SK-N-SH (cell line): ENCODE data around the gene DNAJB1. TPM values are rescaled to one million over a fixed set of nuclear protein-coding genes. Genes with fewer than 3 reads are reported as not detected.
A peak's percentile ranks its signal among the peaks of the same experiment; 100 is the strongest.

Source experiments
- CTCF ChIA-PET: fragments of 300-600, 350-600 bp; formaldehyde crosslinking; extraction: SDS; loops from one replicate; lab custom pipeline; 2021; lab: Yijun Ruan, JAX
- POLR2A ChIA-PET: fragments of 350-600 bp; sonication (Branson Sonifier 250); formaldehyde crosslinking; extraction: SDS; loops from one replicate; lab custom pipeline; 2020; ENCODE audit warnings: antibody characterized with exemption, inconsistent platforms; lab: Yijun Ruan, JAX
- DNase-seq: peaks from one replicate; pipeline ENCODE4 v3.0.0; 2012
- H2AFZ ChIP-seq: fragments of 200-600 bp; sonication (generic); 2 replicates; pipeline ENCODE4 v1.8.1; 2016; ENCODE audit warnings: antibody characterized with exemption, mild to moderate bottlenecking, low read depth
- H3F3A ChIP-seq: fragments of 200-600 bp; sonication (generic); replicated peaks from 2 replicates; pipeline ENCODE3; 2016; ENCODE audit warnings: antibody characterized with exemption, mild to moderate bottlenecking; ENCODE audit not compliant: insufficient read depth
- H3K27ac ChIP-seq, 2 experiments: fragments of 200-500 bp in 1 of 2; fragments of 200-600 bp in 1 of 2; sonication (Bioruptor generic) in 1 of 2; sonication (generic), shearing (Covaris generic) in 1 of 2; 2 replicates each; pipeline versions ENCODE4 v1.5.1 to v1.6.1; 2014 to 2016; ENCODE audit warnings: low read depth in 2 of 2, inconsistent platforms in 1 of 2, low read length in 1 of 2, mild to moderate bottlenecking in 1 of 2, mixed read lengths in 1 of 2
- H3K27me3 ChIP-seq: fragments of 200-600 bp; sonication (generic), shearing (Covaris generic); 2 replicates; pipeline ENCODE4 v1.6.1; 2016; ENCODE audit warnings: mixed run types; ENCODE audit not compliant: insufficient read depth
- H3K36me3 ChIP-seq, 2 experiments: fragments of 200-500 bp in 1 of 2; fragments of 200-600 bp in 1 of 2; sonication (Bioruptor generic) in 1 of 2; sonication (generic) in 1 of 2; replicated peaks in 1 of 2; 2 replicates each; pipeline versions ENCODE3 to v1.5.1; 2014 to 2016; ENCODE audit warnings: low read length in 1 of 2, mild to moderate bottlenecking in 1 of 2; ENCODE audit not compliant: insufficient read depth in 2 of 2, control insufficient read depth in 1 of 2
- H3K4me1 ChIP-seq, 2 experiments: fragments of 200-500 bp in 1 of 2; fragments of 200-600 bp in 1 of 2; sonication (Bioruptor generic) in 1 of 2; sonication (generic), shearing (Covaris generic) in 1 of 2; 2 replicates each; pipeline versions ENCODE4 v1.5.1 to v1.6.1; 2014 to 2016; ENCODE audit warnings: low read depth in 1 of 2, low read length in 1 of 2, mixed run types in 1 of 2; ENCODE audit not compliant: insufficient read depth in 2 of 2, control insufficient read depth in 1 of 2
- H3K4me2 ChIP-seq: fragments of 200-600 bp; sonication (generic), shearing (Covaris generic); 2 replicates; pipeline ENCODE4 v1.6.1; 2017; ENCODE audit warnings: mixed run types
- H3K4me3 ChIP-seq, 2 experiments: fragments of 200-500 bp in 1 of 2; fragments of 200-600 bp in 1 of 2; sonication (Bioruptor generic) in 1 of 2; sonication (generic), shearing (Covaris generic) in 1 of 2; 2 replicates each; pipeline versions ENCODE4 v1.5.1 to v1.8.1; 2014 to 2016; ENCODE audit warnings: low read depth in 2 of 2, inconsistent platforms in 1 of 2, low read length in 1 of 2, mild to moderate bottlenecking in 1 of 2, mixed read lengths in 1 of 2, moderate library complexity in 1 of 2
- H3K79me2 ChIP-seq: fragments of 200-600 bp; sonication (generic); 2 replicates; pipeline ENCODE4 v1.8.1; 2017; ENCODE audit warnings: mild to moderate bottlenecking; ENCODE audit not compliant: insufficient read depth
- H3K9ac ChIP-seq: fragments of 200-600 bp; sonication (generic); 2 replicates; pipeline ENCODE4 v1.6.1; 2017; ENCODE audit warnings: mixed run types
- H3K9me2 ChIP-seq: fragments of 200-600 bp; sonication (generic); 2 replicates; pipeline ENCODE4 v1.6.1; 2017; ENCODE audit warnings: mixed run types
- H3K9me3 ChIP-seq: fragments of 200-600 bp; sonication (generic); 2 replicates; pipeline ENCODE4 v1.6.1; 2017; ENCODE audit warnings: mixed run types, mild to moderate bottlenecking, moderate library complexity
- H4K20me1 ChIP-seq: fragments of 200-600 bp; sonication (generic); 2 replicates; pipeline ENCODE4 v1.6.1; 2017; ENCODE audit warnings: mild to moderate bottlenecking, mixed run types; ENCODE audit not compliant: insufficient read depth
- CHD2 ChIP-seq: fragments of 150-350 bp; IDR thresholded peaks from 2 replicates; pipeline ENCODE4 v1.6.1; 2018; ENCODE audit warnings: low read length; ENCODE audit not compliant: partially characterized antibody
- FOXJ3 ChIP-seq: sonication (generic); formaldehyde crosslinking; IDR thresholded peaks from 2 replicates; pipeline ENCODE4 v1.5.1; 2020; ENCODE audit warnings: mild to moderate bottlenecking, missing genetic modification reagents
- GABPA ChIP-seq: IDR thresholded peaks from 2 replicates; pipeline ENCODE4 v1.4.0; 2012; ENCODE audit warnings: low read depth, mild to moderate bottlenecking
- GATA2 ChIP-seq: sonication (generic); formaldehyde crosslinking; IDR thresholded peaks from 2 replicates; pipeline ENCODE4 v1.5.0; 2020; ENCODE audit warnings: mild to moderate bottlenecking, missing genetic modification reagents
- JUND ChIP-seq: IDR thresholded peaks from 2 replicates; pipeline ENCODE4 v1.4.0; 2012
- MEF2A ChIP-seq: IDR thresholded peaks from 2 replicates; pipeline ENCODE4 v1.4.0; 2012; ENCODE audit warnings: low read depth, borderline replicate concordance
- NFIC ChIP-seq: IDR thresholded peaks from 2 replicates; pipeline ENCODE4 v1.4.0; 2012; ENCODE audit warnings: borderline replicate concordance
- NRF1 ChIP-seq: IDR thresholded peaks from 2 replicates; pipeline ENCODE4 v1.6.1; 2012; ENCODE audit warnings: low read depth, mild to moderate bottlenecking, low read length
- RCOR1 ChIP-seq: fragments of 150-350 bp; IDR thresholded peaks from 2 replicates; pipeline ENCODE4 v1.6.1; 2017; ENCODE audit warnings: antibody characterized with exemption, low read length
- RFX5 ChIP-seq: IDR thresholded peaks from 2 replicates; pipeline ENCODE4 v1.6.1; 2012; ENCODE audit warnings: mild to moderate bottlenecking, improper control_type of control experiment, low read length
- RXRA ChIP-seq: IDR thresholded peaks from 2 replicates; pipeline ENCODE4 v1.4.0; 2012; ENCODE audit warnings: low read depth, mild to moderate bottlenecking, borderline replicate concordance
- SIN3A ChIP-seq: IDR thresholded peaks from 2 replicates; pipeline ENCODE4 v1.6.1; 2012; ENCODE audit warnings: low read depth, mild to moderate bottlenecking, low read length, moderate library complexity, borderline replicate concordance
- TCF12 ChIP-seq: IDR thresholded peaks from 2 replicates; pipeline ENCODE4 v1.4.0; 2012
- TEAD4 ChIP-seq: IDR thresholded peaks from 2 replicates; pipeline ENCODE4 v1.4.0; 2012; ENCODE audit warnings: mild to moderate bottlenecking, borderline replicate concordance; ENCODE audit not compliant: insufficient read depth
- YY1 ChIP-seq: IDR thresholded peaks from 2 replicates; pipeline ENCODE4 v1.4.0; 2012; ENCODE audit warnings: low read depth, mild to moderate bottlenecking
- WGBS: methylation state at CpG from one replicate; pipeline ENCODE4 v1.1.6; 2017; ENCODE audit warnings: low lambda C conversion rate; 5-methylcytosine and 5-hydroxymethylcytosine counted together
- polyA plus RNA-seq, 3 experiments: library from polyadenylated mRNA; depleted of rRNA; stranded (reverse); fragments of >200 nt; gene quantifications; 2 replicates each; pipeline ENCODE4 v1.2.3, GENCODE V29; 2012
- TF ChIP-seq, protein P1 (sequence below): IDR thresholded peaks from 2 replicates; pipeline ENCODE4 v1.6.1; 2012; ENCODE audit warnings: mild to moderate bottlenecking, low read depth, low read length, moderate library complexity
- TF ChIP-seq, protein P2 (sequence below): IDR thresholded peaks from 2 replicates; pipeline ENCODE4; 2012
- TF ChIP-seq, protein P3 (sequence below): IDR thresholded peaks from 2 replicates; pipeline ENCODE4 v1.4.0; 2012; ENCODE audit warnings: low read depth, borderline replicate concordance
- TF ChIP-seq, protein P4 (sequence below): fragments of 150-350 bp; IDR thresholded peaks from 2 replicates; pipeline ENCODE4 v1.6.1; 2017; ENCODE audit warnings: antibody characterized with exemption, low read length, low read depth, borderline replicate concordance

The DNAJB1 gene
- polyA plus RNA-seq, 1 of the 3 experiments (the other 2 are of a cell fraction), result 103 TPM

DNA sequence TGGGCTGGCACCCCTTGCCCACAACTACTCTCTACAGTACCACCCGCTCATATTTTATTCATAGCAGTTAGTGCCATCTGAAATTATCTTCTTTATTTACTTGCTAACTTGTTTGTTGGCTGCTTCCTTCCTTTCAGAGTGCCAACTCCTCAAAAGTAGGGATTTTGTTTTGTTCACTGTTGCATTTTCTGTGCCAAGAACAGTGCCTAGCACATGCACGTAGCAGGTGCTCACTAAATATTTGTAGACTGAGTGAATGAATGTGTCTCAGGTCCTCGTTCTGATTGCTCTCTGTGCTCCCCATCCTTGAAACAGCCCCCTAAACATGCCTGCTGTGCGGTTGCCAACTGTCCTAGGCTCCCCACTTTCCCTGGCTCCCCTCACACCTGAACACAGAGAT is 23.8 kb downstream of the DNAJB1 start:
- no peaks in the 10 kb centered on the region for H3K9me3 ChIP-seq
- peaks cover 20% of the 10 kb centered on the region for H4K20me1 ChIP-seq
- H3K27ac ChIP-seq, result no peak overlapping the region
- peaks cover 4 to 25% of the 10 kb centered on the region in 2 experiments; a peak in 2 of 4 replicates for H3K4me1 ChIP-seq
- peak overlapping the region; percentile 65 to 93 for H3K4me3 ChIP-seq
- 97% methylated on average over 4 of the region's 4 CpGs for WGBS
- no peaks in the 10 kb centered on the region for H3F3A ChIP-seq
- no peak for TF ChIP-seq TEAD4
- TF ChIP-seq JUND, result no peak
- TF ChIP-seq TCF12, result no peak
- no peak for TF ChIP-seq RXRA
- TF ChIP-seq RFX5, result no peak
- TF ChIP-seq, protein P1, sequence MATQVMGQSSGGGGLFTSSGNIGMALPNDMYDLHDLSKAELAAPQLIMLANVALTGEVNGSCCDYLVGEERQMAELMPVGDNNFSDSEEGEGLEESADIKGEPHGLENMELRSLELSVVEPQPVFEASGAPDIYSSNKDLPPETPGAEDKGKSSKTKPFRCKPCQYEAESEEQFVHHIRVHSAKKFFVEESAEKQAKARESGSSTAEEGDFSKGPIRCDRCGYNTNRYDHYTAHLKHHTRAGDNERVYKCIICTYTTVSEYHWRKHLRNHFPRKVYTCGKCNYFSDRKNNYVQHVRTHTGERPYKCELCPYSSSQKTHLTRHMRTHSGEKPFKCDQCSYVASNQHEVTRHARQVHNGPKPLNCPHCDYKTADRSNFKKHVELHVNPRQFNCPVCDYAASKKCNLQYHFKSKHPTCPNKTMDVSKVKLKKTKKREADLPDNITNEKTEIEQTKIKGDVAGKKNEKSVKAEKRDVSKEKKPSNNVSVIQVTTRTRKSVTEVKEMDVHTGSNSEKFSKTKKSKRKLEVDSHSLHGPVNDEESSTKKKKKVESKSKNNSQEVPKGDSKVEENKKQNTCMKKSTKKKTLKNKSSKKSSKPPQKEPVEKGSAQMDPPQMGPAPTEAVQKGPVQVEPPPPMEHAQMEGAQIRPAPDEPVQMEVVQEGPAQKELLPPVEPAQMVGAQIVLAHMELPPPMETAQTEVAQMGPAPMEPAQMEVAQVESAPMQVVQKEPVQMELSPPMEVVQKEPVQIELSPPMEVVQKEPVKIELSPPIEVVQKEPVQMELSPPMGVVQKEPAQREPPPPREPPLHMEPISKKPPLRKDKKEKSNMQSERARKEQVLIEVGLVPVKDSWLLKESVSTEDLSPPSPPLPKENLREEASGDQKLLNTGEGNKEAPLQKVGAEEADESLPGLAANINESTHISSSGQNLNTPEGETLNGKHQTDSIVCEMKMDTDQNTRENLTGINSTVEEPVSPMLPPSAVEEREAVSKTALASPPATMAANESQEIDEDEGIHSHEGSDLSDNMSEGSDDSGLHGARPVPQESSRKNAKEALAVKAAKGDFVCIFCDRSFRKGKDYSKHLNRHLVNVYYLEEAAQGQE, result no peak
- no peak for TF ChIP-seq NRF1
- TF ChIP-seq, protein P2, sequence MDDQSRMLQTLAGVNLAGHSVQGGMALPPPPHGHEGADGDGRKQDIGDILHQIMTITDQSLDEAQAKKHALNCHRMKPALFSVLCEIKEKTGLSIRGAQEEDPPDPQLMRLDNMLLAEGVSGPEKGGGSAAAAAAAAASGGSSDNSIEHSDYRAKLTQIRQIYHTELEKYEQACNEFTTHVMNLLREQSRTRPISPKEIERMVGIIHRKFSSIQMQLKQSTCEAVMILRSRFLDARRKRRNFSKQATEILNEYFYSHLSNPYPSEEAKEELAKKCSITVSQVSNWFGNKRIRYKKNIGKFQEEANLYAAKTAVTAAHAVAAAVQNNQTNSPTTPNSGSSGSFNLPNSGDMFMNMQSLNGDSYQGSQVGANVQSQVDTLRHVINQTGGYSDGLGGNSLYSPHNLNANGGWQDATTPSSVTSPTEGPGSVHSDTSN, result no peak
- TF ChIP-seq, protein P3, sequence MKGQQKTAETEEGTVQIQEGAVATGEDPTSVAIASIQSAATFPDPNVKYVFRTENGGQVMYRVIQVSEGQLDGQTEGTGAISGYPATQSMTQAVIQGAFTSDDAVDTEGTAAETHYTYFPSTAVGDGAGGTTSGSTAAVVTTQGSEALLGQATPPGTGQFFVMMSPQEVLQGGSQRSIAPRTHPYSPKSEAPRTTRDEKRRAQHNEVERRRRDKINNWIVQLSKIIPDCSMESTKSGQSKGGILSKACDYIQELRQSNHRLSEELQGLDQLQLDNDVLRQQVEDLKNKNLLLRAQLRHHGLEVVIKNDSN, result no peak
- TF ChIP-seq YY1, result no peak
- TF ChIP-seq GATA2, result no peak
- no peak for TF ChIP-seq MEF2A
- TF ChIP-seq RCOR1, result no peak
- TF ChIP-seq, protein P4, sequence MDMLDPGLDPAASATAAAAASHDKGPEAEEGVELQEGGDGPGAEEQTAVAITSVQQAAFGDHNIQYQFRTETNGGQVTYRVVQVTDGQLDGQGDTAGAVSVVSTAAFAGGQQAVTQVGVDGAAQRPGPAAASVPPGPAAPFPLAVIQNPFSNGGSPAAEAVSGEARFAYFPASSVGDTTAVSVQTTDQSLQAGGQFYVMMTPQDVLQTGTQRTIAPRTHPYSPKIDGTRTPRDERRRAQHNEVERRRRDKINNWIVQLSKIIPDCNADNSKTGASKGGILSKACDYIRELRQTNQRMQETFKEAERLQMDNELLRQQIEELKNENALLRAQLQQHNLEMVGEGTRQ, result no peak
- no peak for TF ChIP-seq FOXJ3 (CRISPR knock-in tag)
- TF ChIP-seq SIN3A, result no peak
- no peak for TF ChIP-seq CHD2
- TF ChIP-seq GABPA, result no peak
- no peak for TF ChIP-seq NFIC
- H3K9ac ChIP-seq, result peak overlapping the region; percentile 74; the same call in 1 of the 2 replicates
- DNase-seq, result no peak
- H3K27me3 ChIP-seq, result no peaks in the 10 kb centered on the region
- peak overlapping the region; percentile 94 for H3K4me2 ChIP-seq
- CTCF ChIA-PET, result interaction anchor here (1.0 to 3.9 kb wide), 4 partner anchors 11 to 23 kb away, joined by 3 to 45 read pairs (median 4); no protein-coding TSS in a partner anchor
- POLR2A ChIA-PET, result no interaction called here
- no peaks in the 10 kb centered on the region for H3K9me2 ChIP-seq
- peaks cover 3 to 4% of the 10 kb centered on the region in 2 experiments for H3K36me3 ChIP-seq
- H3K79me2 ChIP-seq, result peaks cover 48% of the 10 kb centered on the region
- H2AFZ ChIP-seq, result no peak overlapping the region
